GM12865 (cell line): ENCODE results near the gene SALL4.
"Not testable (repeated sequence)": the region's sequence is repeated elsewhere in the genome, so short reads cannot be mapped to it uniquely, and the experiment has no call there.

Source experiments
- DNase-seq: peaks from one replicate; pipeline ENCODE4 v3.0.0; 2010; ENCODE audit warnings: low read depth
- H3K4me3 ChIP-seq: 2 replicates; pipeline ENCODE4 v1.5.1; 2011; ENCODE audit warnings: mild to moderate bottlenecking, low read depth, low read length, control low read depth
- TF ChIP-seq, protein P1 (sequence below): IDR thresholded peaks from 2 replicates; pipeline ENCODE4 v1.5.1; 2011; ENCODE audit warnings: low read length, control low read depth, low read depth, inconsistent platforms; ENCODE audit not compliant: insufficient read depth; ENCODE audit errors: missing control alignments

SALL4 gene

DNA sequence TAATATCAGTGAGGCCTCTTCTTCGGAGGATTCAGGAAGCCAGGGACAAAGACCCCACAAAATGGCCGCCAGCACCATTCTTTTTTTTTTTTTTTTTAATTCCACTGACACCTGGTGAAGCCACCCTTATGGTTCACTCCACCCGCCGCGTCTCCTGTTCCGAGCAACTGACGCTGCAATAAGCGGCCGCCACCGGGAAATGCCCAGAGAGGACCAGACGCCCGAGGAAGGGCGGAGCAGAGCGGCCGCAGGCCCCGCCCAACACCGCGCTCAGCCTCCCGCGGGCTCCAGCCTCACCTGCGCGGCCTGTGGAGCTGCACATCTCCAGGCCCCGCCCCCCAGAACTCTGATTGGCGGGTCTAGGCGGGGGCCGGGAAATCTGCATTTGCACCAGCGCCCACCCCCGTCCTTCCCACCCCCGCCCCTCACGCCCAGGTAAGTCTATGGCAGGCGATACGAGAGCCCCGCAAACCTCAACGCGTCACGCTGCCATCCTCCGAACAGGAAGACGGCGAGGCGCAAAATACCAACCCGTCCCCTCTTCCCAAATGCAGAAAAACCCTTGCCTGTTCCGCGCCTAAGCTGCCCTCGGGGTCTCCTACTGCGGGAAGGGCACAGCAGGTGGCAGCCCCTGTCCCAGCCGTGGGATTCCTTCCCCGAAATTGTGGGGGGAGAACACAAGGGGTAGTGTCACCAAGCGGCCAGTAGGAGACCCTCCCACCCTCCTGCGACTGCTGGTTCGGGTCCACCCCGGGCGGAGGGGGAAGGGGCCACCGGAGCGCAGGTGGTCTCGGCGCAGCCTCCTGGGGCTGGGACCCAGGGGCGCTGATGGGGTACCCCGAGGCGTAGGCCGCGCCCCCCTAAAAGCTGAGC, 35.1 kb downstream of the SALL4 start:
- H3K4me3 ChIP-seq = no peak overlapping the region
- TF ChIP-seq, protein P1, sequence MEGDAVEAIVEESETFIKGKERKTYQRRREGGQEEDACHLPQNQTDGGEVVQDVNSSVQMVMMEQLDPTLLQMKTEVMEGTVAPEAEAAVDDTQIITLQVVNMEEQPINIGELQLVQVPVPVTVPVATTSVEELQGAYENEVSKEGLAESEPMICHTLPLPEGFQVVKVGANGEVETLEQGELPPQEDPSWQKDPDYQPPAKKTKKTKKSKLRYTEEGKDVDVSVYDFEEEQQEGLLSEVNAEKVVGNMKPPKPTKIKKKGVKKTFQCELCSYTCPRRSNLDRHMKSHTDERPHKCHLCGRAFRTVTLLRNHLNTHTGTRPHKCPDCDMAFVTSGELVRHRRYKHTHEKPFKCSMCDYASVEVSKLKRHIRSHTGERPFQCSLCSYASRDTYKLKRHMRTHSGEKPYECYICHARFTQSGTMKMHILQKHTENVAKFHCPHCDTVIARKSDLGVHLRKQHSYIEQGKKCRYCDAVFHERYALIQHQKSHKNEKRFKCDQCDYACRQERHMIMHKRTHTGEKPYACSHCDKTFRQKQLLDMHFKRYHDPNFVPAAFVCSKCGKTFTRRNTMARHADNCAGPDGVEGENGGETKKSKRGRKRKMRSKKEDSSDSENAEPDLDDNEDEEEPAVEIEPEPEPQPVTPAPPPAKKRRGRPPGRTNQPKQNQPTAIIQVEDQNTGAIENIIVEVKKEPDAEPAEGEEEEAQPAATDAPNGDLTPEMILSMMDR = no peak
- peak; percentile 18 for DNase-seq

DNA sequence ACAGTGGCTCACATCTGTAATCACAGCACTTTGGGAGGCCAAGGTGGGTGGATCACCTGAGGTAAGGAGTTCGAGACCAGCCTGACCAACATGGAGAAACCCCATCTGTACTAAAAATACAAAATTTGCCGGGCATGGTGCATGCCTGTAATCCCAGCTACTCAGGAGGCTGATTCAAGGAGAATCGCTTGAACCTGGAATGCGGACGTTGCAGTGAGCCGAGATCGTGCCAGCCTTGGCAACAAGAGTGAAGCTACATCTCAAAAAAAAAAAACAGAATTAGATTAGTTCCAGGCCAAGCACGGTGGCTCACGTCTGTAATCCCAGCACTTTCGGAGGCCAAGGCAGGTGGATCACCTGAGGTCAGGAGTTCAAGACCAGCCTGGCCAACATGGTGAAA, 36.9 kb downstream of the SALL4 start:
- not testable (repeated sequence) for H3K4me3 ChIP-seq, DNase-seq

DNA sequence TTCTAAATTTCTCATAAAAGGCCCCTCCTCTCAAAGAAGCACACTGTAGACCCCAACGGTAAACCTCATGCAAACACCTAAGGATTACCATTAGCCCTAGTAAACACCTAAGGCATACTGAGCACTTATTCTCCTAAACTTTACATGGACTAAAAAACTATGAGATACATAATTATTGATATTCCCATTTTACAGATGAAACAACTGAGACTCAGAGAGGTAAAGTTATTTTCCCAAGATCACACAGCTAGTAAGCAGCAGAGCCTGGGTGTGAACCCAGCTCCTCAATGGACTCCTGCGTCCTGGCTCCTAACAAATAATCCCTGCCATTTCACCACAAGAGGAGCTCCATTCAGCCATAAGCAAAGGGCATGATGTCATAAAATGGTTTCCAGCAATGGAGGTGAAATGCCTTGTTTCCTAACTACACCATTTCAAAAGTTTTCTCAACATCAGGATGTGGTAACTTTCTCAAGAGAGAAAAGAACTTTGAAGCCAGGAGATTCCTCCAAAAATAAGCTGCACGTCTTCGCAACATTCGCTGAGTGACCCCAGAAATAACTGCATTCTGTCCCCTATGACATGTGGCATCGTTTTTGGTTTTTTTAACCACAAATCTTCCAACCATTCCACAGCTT, 38.2 kb downstream of the SALL4 start:
- no peak for DNase-seq
- TF ChIP-seq, protein P1 = no peak

DNA sequence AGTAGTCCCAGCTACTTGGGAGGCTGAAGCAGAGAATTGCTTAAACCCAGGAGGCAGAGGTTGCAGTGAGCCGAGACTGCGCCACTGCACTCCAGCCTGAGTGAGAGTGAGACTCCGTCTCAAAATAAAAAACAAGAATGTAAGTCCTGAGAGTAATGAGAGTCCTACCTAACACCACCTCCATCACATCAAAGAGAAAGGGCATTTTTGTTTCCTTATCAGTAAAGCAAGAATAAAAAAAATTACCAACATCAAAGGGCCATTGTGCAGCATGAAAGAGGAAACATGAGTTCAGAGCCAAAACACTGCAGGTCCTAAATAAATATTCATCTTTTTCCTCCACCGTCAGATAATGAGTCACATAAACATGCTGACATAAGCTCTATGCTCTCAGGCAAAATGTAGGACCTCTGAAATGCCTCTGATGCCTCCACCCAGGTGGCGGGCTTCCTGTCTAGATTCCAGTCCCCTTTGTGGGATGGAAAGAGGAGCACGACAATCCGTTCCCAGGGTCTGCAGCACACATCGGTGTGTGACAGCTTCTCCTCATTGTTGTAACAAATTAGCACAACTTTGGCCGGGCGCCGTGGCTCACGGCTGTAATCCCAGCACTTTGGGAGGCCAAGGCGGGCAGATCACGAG, 41.3 kb downstream of the SALL4 start:
- TF ChIP-seq, protein P1 = no peak
- H3K4me3 ChIP-seq = no peak overlapping the region
- DNase-seq = peak; percentile 26

More for the DNA sequence above, 38.2 kb downstream of the SALL4 start:
- no peak overlapping the region for H3K4me3 ChIP-seq

DNA sequence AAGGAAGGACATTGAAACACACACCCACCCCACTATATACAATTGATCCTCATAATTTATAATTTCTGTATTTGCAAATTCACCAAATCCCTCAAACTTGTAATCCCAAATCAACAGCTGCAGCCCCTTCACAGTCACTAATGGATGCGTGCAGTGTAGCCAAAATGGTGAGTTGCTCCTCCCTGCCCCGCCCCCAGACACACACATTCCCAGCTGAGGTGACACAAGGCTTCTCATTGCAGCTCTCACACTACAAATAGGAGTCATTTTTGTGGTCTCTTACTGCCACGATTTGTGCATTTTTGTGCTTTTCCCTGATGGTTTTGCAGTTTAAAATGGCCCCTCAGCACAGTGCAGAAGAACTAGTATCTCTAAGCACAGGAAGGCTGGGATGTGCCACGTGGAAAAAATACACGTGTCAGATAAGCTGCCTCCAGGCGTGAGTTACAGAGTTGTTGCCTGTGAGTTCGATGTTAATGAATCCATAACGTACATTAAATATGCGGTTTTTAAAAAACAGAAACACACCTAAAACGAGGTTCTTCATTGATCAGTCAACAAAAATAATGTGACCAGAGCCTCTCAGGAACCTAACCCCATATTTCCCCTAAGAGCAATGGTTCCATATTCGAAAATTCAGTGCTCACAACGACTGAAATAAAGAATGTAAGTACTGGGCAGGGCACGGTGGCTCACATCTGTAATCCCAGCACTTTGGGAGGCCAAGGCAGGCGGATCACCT, 42.4 kb downstream of the SALL4 start:
- no peak for DNase-seq
- H3K4me3 ChIP-seq = no peak overlapping the region
- TF ChIP-seq, protein P1 = no peak

DNA sequence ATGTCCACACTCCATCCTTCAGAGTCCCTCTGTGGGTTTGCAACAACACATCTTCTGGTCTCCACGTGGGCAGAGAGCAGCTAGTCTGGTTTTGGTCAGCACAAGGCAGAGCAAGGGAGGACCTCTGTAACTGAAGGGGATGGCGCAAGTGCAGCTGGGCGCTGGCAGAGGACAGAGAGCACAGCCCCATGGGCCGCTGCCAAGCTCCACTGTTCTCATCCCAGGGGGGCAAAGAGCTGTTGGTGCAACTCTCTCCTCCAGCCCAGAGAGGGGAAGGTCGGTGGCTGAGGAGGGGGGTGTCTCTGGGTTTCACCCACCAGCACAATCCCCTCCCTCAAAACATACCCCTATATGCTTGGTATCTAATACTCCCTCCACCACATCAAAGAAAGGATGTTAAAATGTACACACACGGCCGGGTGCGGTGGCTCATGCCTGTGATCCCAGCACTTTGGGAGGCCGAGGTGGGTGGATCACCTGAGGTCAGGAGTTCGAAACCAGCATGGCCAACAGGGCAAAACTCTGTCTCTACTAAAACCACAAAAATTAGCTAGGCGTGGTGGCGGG, 43.3 kb downstream of the SALL4 start:
- no peak for DNase-seq
- TF ChIP-seq, protein P1 = no peak
- no peak overlapping the region for H3K4me3 ChIP-seq
